OCI-LY1 (cell line): ENCODE measurements around the gene CCDC154.

Source experiments
- H2AFZ ChIP-seq: fragments of 200-600 bp; sonication (generic), shearing (Covaris generic); 2 replicates; pipeline ENCODE4 v1.6.0; 2014; ENCODE audit warnings: antibody characterized with exemption, mild to moderate bottlenecking, low read length
- H3F3A ChIP-seq: fragments of 200-600 bp; sonication (generic), shearing (Covaris generic); 2 replicates; pipeline ENCODE4 v1.6.0; 2014; ENCODE audit warnings: mild to moderate bottlenecking, antibody characterized with exemption, low read length, moderate library complexity; ENCODE audit not compliant: insufficient read depth
- H3K27ac ChIP-seq: fragments of 200-600 bp; sonication (generic); 2 replicates; pipeline ENCODE4 v1.5.1; 2014; ENCODE audit warnings: low read length, mixed run types, mild to moderate bottlenecking, low read depth; ENCODE audit not compliant: poor library complexity, severe bottlenecking
- H3K27me3 ChIP-seq: fragments of 200-600 bp; sonication (generic); 2 replicates; pipeline ENCODE4 v1.6.0; 2014; ENCODE audit warnings: antibody characterized with exemption, mild to moderate bottlenecking, low read length, moderate library complexity; ENCODE audit not compliant: insufficient read depth
- H3K36me3 ChIP-seq: fragments of 200-600 bp; sonication (generic); 2 replicates; pipeline ENCODE4 v1.6.1; 2014; ENCODE audit warnings: mild to moderate bottlenecking, antibody characterized with exemption, low read length, moderate library complexity, mixed read lengths; ENCODE audit not compliant: insufficient read depth
- H3K4me1 ChIP-seq: fragments of 200-600 bp; sonication (generic); 2 replicates; pipeline ENCODE4 v1.5.1; 2014; ENCODE audit warnings: mild to moderate bottlenecking, low read length, moderate library complexity; ENCODE audit not compliant: insufficient read depth, severe bottlenecking
- H3K4me2 ChIP-seq: fragments of 200-600 bp; sonication (generic), shearing (Covaris generic); 2 replicates; pipeline ENCODE4 v1.6.1; 2014; ENCODE audit warnings: low read length
- H3K4me3 ChIP-seq: fragments of 200-600 bp; sonication (generic); 2 replicates; pipeline ENCODE4 v1.5.1; 2014; ENCODE audit warnings: low read length, low read depth, mild to moderate bottlenecking, mixed read lengths; ENCODE audit not compliant: poor library complexity, severe bottlenecking
- H3K79me2 ChIP-seq: fragments of 200-600 bp; shearing (Covaris generic); 2 replicates; pipeline ENCODE4 v1.6.1; 2016; ENCODE audit warnings: mixed run types, low read length, mixed read lengths; ENCODE audit not compliant: insufficient read depth
- H3K9ac ChIP-seq: fragments of 200-600 bp; sonication (generic), shearing (Covaris generic); 2 replicates; pipeline ENCODE4 v1.6.1; 2014; ENCODE audit warnings: mild to moderate bottlenecking, low read length, mixed read lengths
- H3K9me2 ChIP-seq: fragments of 200-600 bp; sonication (generic), shearing (Covaris generic); 2 replicates; pipeline ENCODE4 v1.6.1; 2014; ENCODE audit warnings: low read depth, mild to moderate bottlenecking, low read length, mixed read lengths
- H3K9me3 ChIP-seq: fragments of 200-600 bp; shearing (Covaris generic); 2 replicates; pipeline ENCODE4 v1.6.1; 2014; ENCODE audit warnings: low read length, mixed read lengths
- H4K20me1 ChIP-seq: fragments of 200-600 bp; sonication (generic), shearing (Covaris generic); 2 replicates; pipeline ENCODE4 v1.6.0; 2016; ENCODE audit warnings: mild to moderate bottlenecking, low read length; ENCODE audit not compliant: insufficient read depth
- CTCF ChIP-seq: fragments of 200-600 bp; sonication (generic), shearing (Covaris generic); IDR thresholded peaks from 2 replicates; pipeline ENCODE4 v1.5.1; 2017; ENCODE audit warnings: mild to moderate bottlenecking, antibody characterized with exemption, low read length, moderate library complexity, mixed read lengths
- EZH2 ChIP-seq: fragments of 200-600 bp; sonication (generic), shearing (Covaris generic); IDR thresholded peaks from 2 replicates; pipeline ENCODE4 v1.8.0; 2017; ENCODE audit warnings: borderline replicate concordance, mixed run types, mild to moderate bottlenecking, antibody characterized with exemption, low read length, moderate library complexity, mixed read lengths

Gene CCDC154

GRCh38 chr16:1460602-1461138 is 16.3 kb upstream of the CCDC154 start:
- H3K9me2 ChIP-seq = no peaks in the 10 kb centered on the region
- TF ChIP-seq EZH2 (no peak), CTCF (no peak)
- H3K4me2 ChIP-seq = no peak overlapping the region
- no peaks in the 10 kb centered on the region for H3K79me2 ChIP-seq
- no peak overlapping the region for H2AFZ ChIP-seq
- H3K36me3 ChIP-seq = peaks cover 15% of the 10 kb centered on the region
- no peaks in the 10 kb centered on the region for H3K9me3 ChIP-seq
- no peak overlapping the region for H3K9ac ChIP-seq
- H3K4me3 ChIP-seq = no peak overlapping the region
- no peaks in the 10 kb centered on the region for H4K20me1 ChIP-seq
- no peak overlapping the region for H3K27ac ChIP-seq
- H3K27me3 ChIP-seq = no peaks in the 10 kb centered on the region
- no peaks in the 10 kb centered on the region for H3K4me1 ChIP-seq
- H3F3A ChIP-seq = no peaks in the 10 kb centered on the region

DNA sequence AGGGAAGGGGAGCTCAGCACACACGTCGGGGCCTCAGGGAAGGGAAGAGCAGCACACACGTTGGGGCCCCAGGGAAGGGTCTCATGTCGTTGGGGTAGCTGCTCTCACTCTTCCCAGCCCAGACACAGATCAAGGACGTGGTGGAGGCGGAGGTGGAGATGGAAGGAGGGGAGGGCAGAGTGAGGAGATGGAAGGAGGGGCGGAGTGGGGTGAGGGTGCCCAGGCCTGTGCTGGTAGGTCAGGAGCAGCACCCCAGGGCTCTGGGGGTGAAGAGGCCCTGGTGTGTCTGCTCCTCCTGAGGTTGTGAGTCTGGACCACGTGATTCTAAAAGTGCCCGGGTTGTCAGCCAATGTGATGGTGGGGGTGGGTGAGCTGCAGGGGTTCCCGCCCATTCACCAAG is 15.6 kb upstream of the CCDC154 start:
- Histone ChIP-seq H3F3A (no peaks in the 10 kb centered on the region), H3K36me3 (peaks cover 18% of the 10 kb centered on the region), H3K9ac (no peak overlapping the region), H3K79me2 (no peaks in the 10 kb centered on the region), H3K27me3 (no peaks in the 10 kb centered on the region), H3K4me1 (no peaks in the 10 kb centered on the region), H3K4me3 (no peak overlapping the region), H3K9me2 (no peaks in the 10 kb centered on the region), H3K4me2 (no peak overlapping the region), H2AFZ (no peak overlapping the region), H3K9me3 (no peaks in the 10 kb centered on the region), H4K20me1 (no peaks in the 10 kb centered on the region), H3K27ac (no peak overlapping the region)
- no peak for TF ChIP-seq CTCF
- no peak for TF ChIP-seq EZH2

- H3K79me2 ChIP-seq = no peaks in the 10 kb centered on the region
- no peak overlapping the region for H3K4me3 ChIP-seq
- no peak overlapping the region for H3K9ac ChIP-seq
- no peaks in the 10 kb centered on the region for H3K9me2 ChIP-seq
- no peak overlapping the region for H3K27ac ChIP-seq
- H3K27me3 ChIP-seq = no peaks in the 10 kb centered on the region
- no peaks in the 10 kb centered on the region for H3F3A ChIP-seq
- no peaks in the 10 kb centered on the region for H3K4me1 ChIP-seq
- H4K20me1 ChIP-seq = no peaks in the 10 kb centered on the region
- H3K4me2 ChIP-seq = no peak overlapping the region
- TF ChIP-seq CTCF (no peak), EZH2 (no peak)
- H3K36me3 ChIP-seq = peaks cover 23% of the 10 kb centered on the region
- H2AFZ ChIP-seq = no peak overlapping the region
- H3K9me3 ChIP-seq = no peaks in the 10 kb centered on the region
These were observed 14.6 kb upstream of the CCDC154 start for GRCh38 chr16:1458977-1459341.
